ENCODE measurements around the gene G0S2.

DNA sequence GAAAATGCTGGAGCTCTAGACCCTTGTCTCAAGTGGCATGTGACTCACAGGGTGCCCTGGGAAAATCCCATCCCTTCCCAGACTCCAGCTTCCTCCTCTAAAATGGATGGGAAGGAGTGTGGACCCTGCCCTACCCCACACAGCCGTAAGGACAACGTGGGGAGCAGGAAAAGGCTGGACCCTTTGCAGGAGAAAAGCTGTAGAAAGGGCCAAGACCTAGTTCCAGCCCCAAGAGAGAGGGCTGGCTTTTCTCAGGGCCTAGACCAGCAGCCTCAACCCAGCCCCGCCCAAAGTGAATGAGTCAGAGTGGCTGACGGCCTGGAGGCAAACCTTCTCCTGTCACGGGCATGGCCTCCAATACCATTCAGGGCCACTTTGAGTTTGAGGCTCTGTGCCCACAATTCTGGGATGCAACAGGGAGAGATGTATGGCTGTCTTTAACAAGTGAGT, 24.0 kb upstream of the G0S2 start:
- TF ChIP-seq EZH2 (IDR thresholded peaks at IDR 0.05; ENCODE audit: low read length, unreplicated experiment) = no peak
- TF ChIP-seq, protein P1, sequence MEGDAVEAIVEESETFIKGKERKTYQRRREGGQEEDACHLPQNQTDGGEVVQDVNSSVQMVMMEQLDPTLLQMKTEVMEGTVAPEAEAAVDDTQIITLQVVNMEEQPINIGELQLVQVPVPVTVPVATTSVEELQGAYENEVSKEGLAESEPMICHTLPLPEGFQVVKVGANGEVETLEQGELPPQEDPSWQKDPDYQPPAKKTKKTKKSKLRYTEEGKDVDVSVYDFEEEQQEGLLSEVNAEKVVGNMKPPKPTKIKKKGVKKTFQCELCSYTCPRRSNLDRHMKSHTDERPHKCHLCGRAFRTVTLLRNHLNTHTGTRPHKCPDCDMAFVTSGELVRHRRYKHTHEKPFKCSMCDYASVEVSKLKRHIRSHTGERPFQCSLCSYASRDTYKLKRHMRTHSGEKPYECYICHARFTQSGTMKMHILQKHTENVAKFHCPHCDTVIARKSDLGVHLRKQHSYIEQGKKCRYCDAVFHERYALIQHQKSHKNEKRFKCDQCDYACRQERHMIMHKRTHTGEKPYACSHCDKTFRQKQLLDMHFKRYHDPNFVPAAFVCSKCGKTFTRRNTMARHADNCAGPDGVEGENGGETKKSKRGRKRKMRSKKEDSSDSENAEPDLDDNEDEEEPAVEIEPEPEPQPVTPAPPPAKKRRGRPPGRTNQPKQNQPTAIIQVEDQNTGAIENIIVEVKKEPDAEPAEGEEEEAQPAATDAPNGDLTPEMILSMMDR (conservative IDR thresholded peaks at IDR 0.05; ENCODE audit: low read depth, low read length) = no peak
- no peak for TF ChIP-seq EZH2phosphoT487 (IDR thresholded peaks at IDR 0.05; ENCODE audit: borderline replicate concordance, low read length)

Data from PC-3 (cell line).